ENCODE data around the gene FCN1. TPM values are rescaled to one million over a fixed set of nuclear protein-coding genes. Genes with fewer than 3 reads are reported as not detected.

Gene FCN1
- polyA plus RNA-seq, 3 donors: 2.5 to 3.7 (median 3.4) TPM

DNA sequence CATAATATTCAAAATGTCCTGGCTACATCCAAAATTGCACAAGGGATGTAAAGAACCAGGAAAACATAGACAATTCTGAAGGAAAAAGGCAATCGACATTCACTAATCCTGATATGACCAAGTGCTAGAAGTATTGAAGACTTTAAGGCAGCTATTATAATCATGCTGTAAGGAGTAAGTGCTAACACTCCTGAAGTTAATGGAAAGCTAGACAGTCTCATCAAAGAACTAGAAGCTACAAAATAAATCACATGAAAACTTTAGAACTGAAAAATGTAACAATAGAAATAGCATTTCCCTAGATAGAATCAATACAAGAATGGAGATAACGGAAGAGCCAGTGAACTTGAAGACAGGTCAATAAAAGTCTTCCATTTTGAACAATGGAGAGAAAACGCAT lies 18.5 kb downstream of the FCN1 start:
- no peak for DNase-seq (ENCODE audit: extremely low read depth in 1 of 11, low read depth in 9 of 11, low spot score in 4 of 11)

DNA sequence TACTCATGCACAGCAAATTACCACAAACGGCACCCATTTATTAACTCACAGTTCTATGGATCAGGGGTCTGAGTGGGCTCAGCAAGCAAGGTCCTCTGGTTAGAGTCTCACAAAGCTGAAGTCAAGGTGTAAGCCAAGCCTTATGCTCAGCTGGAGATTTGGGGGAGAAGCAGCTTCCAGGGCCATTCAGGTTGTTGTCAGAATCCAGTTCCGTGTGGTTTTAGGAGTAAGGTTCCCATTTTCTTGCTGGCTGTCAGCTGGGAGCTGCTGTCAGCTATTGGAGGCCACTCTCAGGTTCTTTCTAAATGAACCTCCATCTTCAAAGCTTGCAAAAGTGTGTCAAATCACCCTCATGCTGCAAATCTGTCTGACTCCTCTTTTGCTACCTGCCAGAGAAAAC lies 19.4 kb downstream of the FCN1 start:
- DNase-seq (ENCODE audit: extremely low read depth in 1 of 11, low read depth in 9 of 11, low spot score in 4 of 11): no peak

- no peak for DNase-seq (ENCODE audit: extremely low read depth in 1 of 11, low read depth in 9 of 11, low spot score in 4 of 11)
These were observed 20.0 kb downstream of the FCN1 start for GRCh38 chr9:134897584-134898170.

GRCh38 chr9:134896834-134897583 lies 20.7 kb downstream of the FCN1 start:
- DNase-seq (ENCODE audit: extremely low read depth in 1 of 11, low read depth in 9 of 11, low spot score in 4 of 11): no peak

- no peak for DNase-seq (ENCODE audit: extremely low read depth in 1 of 11, low read depth in 9 of 11, low spot score in 4 of 11)
These were observed 21.5 kb downstream of the FCN1 start for GRCh38 chr9:134895908-134896833.

DNA sequence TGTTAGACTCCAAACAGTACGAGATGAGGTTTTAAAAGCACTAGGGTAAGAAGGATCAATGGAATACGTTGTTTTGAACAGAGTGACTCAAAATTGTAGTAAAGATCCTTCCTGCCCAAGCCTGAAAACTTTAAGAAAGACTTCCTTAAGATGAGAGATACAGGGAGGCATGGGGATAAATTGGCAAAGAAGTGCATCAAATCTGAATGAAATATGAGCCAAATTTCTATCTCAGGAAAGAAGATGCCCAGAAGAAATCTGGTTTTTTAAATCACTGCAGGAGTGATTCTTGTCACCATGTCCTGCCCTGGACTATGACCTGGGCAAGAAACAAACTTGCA lies 22.2 kb downstream of the FCN1 start:
- no peak for DNase-seq (ENCODE audit: extremely low read depth in 1 of 11, low read depth in 9 of 11, low spot score in 4 of 11)

DNA sequence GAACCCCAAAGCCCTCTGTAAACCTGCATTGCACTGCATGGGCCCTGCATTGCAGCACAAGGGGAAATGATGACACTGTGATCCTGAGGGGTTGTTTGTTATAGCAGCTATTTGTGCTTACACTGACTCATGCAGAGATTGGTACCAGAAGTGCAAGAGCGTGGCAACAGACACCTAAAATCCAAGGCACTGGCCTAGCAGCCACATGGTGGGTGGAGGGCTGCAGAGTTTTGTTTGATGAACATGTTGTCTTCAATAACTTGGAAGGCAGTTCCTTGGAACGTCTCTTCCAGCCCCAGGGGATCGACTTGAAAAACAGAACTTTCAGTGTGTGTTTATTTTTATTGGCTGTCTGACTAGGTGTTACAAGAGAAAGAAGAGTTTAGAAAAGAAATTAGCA lies 22.6 kb downstream of the FCN1 start:
- DNase-seq (ENCODE audit: extremely low read depth in 1 of 11, low read depth in 9 of 11, low spot score in 4 of 11): no peak

DNA sequence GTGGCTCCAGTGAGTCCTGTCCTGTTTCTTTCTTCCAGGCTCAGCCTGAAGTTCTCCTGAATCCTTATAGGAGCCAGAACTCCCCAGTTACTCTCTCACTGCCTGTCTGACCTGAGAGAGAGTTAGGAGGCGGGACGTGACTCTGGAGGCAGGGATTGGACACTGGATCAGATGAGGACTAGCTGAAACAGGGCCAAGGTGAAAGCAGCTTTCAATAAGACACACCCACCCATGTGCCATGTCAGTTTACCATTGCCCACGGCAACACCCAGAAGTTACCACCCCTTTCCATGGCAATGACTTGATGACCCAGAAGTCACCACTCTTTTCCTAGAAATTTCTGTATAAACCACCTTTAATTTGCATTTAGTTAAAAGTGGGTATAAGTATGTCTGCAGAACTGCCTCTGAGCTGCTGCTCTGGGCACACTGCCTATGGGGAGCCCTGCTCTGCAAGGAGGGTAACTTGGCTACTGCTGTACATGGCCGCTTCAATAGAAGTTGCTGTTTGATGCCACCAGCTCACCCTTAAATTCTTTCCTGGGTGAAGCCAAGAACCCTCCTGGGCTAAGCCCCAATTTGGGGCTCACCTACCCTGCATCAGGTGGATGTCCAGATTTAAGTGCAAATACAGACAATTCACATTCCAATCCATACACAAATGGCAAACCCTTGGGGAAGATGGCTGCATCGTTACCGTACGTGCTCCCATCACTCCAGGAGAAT lies 23.4 kb downstream of the FCN1 start:
- no peak for DNase-seq (ENCODE audit: extremely low read depth in 1 of 11, low read depth in 9 of 11, low spot score in 4 of 11)

DNA sequence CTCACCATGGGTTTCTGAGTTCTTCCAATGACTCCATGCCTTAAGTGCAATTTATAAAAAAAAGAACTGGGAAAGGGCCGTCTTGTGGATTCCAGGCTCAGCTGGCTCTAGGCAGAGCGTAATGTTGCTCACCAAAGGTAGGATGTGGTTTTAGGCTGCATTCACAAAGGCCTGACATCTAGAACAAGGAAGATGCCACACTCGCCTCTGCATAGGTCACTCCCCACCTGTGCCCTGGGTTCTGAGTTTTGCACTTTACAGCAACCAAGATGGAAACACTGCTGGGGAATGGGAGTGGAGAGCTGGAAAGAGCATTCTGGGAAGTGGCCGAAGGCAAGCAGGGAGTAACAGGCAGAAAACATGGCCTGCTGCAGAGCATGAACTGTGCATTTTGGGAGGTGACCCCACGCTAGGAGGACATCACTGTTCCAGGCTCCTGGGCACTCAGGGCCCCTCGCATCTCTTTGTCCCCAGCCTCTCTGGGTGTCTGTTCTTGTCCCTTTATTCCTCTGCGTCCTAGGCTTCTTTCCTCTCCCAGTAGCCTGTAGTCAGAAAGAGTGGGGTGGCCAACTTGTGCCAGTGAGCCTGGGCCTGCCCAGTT lies 24.8 kb downstream of the FCN1 start:
- DNase-seq (ENCODE audit: extremely low read depth in 1 of 11, low read depth in 9 of 11, low spot score in 4 of 11): no peak

- no peak for DNase-seq (ENCODE audit: extremely low read depth in 1 of 11, low read depth in 9 of 11, low spot score in 4 of 11)
These were observed 25.5 kb downstream of the FCN1 start for GRCh38 chr9:134892221-134892620.

DNA sequence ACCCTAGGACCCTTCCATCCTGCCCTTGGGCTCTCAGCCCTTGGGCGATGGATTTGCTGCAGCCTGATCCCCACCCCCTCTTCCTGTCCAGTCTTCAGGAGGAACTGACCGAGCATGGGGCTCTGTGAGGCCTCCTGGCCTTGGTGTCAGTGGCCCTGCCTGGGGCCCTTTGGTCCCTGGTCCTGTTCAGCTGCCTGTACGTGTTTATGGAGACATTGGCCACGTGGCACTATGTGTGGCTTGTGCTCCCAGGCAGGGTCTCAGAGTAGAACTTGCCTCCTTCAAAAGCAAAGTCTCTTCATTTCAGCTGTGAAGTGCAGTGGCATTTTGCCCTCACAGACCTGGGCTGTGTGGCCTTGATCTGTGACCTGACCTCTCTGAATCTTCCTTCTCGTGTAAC lies 26.0 kb downstream of the FCN1 start:
- DNase-seq (ENCODE audit: extremely low read depth in 1 of 11, low read depth in 9 of 11, low spot score in 4 of 11): no peak

DNA sequence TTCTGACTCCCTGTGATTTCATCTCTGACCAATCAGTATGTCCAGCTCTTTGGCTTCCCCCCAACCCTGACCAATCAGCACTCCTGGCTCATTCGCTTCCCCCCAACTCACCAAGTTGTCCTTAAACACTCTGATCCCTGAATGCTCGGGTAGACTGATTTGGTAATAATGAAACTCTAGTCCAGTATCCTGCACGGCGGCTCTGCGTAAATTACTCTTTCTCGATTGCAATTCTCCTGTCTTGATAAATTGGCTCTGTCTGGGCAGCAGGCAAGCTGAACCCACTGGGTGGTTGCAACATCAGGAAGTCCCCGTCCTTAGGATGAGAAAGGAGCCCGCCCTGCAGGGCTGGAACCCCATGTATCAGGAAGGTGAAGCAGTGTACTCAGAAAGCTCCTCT lies 26.7 kb downstream of the FCN1 start:
- DNase-seq (ENCODE audit: extremely low read depth in 1 of 11, low read depth in 9 of 11, low spot score in 4 of 11): no peak

GRCh38 chr9:134890155-134890495 lies 27.6 kb downstream of the FCN1 start:
- no peak for DNase-seq (ENCODE audit: extremely low read depth in 1 of 11, low read depth in 9 of 11, low spot score in 4 of 11)

- DNase-seq (ENCODE audit: extremely low read depth in 1 of 11, low read depth in 9 of 11, low spot score in 4 of 11): no peak
These were observed 28.1 kb downstream of the FCN1 start for GRCh38 chr9:134889386-134890154.

DNA sequence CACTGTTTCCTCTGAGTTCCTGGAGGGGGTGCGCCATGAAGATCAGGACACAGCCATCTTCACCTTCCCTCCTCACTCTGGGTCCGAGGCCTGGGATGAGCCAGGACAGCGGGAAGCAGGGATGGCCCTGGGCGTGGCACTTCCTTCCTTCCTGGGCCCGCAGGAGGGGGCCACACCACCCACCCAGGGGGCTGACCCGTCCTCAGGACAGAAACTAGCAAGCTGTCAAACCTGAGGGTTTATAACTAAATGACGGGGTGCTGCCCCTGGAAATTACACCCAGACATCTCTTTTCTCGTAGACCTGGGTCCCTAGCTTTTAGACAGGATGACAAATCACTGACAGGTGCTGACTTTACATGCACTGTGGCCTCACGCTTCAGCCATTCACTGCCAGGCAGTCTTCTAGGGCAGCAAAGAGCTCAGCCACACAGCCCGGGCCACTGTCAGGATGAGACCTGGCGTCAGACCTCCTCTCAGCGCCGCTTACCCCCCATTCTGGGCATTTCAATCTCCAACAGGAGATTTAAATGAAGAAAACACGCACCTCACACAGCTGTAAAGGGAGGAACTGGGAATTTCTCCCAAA lies 29.0 kb downstream of the FCN1 start:
- DNase-seq (ENCODE audit: extremely low read depth in 1 of 11, low read depth in 9 of 11, low spot score in 4 of 11): no peak

DNA sequence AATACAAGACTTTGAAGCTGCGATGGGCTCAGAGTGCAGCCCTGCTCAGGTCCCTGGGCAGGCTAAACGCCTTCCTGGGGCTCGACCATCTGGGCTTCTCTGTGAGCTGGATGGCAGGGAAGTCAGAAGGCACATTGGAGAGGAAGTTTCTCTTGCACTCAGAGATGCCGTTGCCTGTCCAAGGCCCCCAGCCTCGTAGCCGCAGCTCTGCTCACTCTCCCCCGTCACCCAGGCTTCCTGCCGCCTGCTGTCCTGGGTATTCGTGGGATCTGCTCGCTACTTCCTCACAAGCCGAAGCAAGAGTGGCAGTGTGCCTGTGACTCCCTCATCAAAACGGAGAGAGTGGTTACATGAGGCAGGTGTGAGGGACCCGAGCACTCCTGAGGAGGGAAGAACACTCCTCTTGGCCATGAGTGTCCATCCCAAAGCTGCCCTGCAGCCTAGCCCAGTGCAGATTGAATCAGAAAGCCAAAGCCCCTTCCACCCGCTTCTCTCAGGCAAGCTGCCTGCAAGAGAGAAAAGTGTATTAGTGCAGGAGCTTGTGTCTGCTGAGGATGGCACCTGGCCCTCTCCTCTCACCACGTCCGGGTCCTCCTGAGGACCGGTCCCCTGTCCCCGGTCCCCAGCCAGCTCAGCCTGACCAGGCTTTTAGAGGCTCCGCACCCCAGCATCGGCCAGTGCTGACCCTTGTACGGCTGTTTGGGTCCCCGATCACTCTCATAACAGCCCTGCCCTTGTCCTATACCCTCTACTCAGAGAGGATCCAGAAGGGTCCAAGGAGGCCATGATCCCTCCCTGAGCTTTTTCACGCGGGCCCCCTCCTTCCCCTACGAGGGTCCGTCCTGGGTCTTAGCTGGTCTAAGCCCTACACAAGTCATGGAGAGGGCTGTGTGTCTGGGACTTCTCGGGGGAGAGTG lies 29.8 kb downstream of the FCN1 start:
- no peak for DNase-seq (ENCODE audit: extremely low read depth in 1 of 11, low read depth in 9 of 11, low spot score in 4 of 11)

- no peak for DNase-seq (ENCODE audit: extremely low read depth in 1 of 11, low read depth in 9 of 11, low spot score in 4 of 11)
These were observed 30.5 kb downstream of the FCN1 start for GRCh38 chr9:134887219-134887618.

Data from renal cortex interstitium (tissue), 11 donors.